Neural progenitor cell (in vitro differentiated cells): ENCODE results near the gene ALG12. TPM values are rescaled to one million over a fixed set of nuclear protein-coding genes. Genes with fewer than 3 reads are reported as not detected.
A peak's percentile ranks its signal among the peaks of the same experiment; 100 is the strongest.

Source experiments
- DNase-seq: peaks from one replicate; pipeline ENCODE4 v3.0.0-alpha.2; 2016; ENCODE audit warnings: low spot score
- H2AFZ ChIP-seq: fragments of 200-600 bp; sonication (generic); replicated peaks from 2 replicates; pipeline ENCODE4 v1.6.1; 2016; ENCODE audit warnings: antibody characterized with exemption
- H3F3A ChIP-seq: fragments of 200-600 bp; sonication (generic); 2 replicates; pipeline ENCODE4 v1.6.1; 2016; ENCODE audit warnings: antibody characterized with exemption, low read depth
- H3K27ac ChIP-seq: fragments of 200-600 bp; sonication (generic); 2 replicates; pipeline ENCODE4 v1.5.1; 2016; ENCODE audit warnings: mild to moderate bottlenecking
- H3K27me3 ChIP-seq: fragments of 200-600 bp; sonication (generic); 2 replicates; pipeline ENCODE4 v1.6.1; 2016; ENCODE audit warnings: mild to moderate bottlenecking, moderate library complexity
- H3K36me3 ChIP-seq: fragments of 200-600 bp; sonication (generic); 2 replicates; pipeline ENCODE4 v1.5.1; 2016
- H3K4me1 ChIP-seq: fragments of 200-600 bp; sonication (generic); 2 replicates; pipeline ENCODE4 v1.6.1; 2016; ENCODE audit warnings: mixed run types
- H3K4me2 ChIP-seq: fragments of 200-600 bp; sonication (generic); 2 replicates; pipeline ENCODE4 v1.6.1; 2016
- H3K4me3 ChIP-seq: fragments of 200-600 bp; sonication (generic); 2 replicates; pipeline ENCODE4 v1.5.1; 2016
- H3K79me2 ChIP-seq: fragments of 200-600 bp; sonication (generic); 2 replicates; pipeline ENCODE4 v1.6.1; 2016; ENCODE audit warnings: low read depth
- H3K9ac ChIP-seq: fragments of 200-600 bp; sonication (generic); 2 replicates; pipeline ENCODE4 v1.6.1; 2016
- H3K9me3 ChIP-seq: fragments of 200-600 bp; sonication (generic); 2 replicates; pipeline ENCODE4 v1.5.1; 2016; ENCODE audit warnings: low read depth
- H4K20me1 ChIP-seq: fragments of 200-600 bp; sonication (generic); 2 replicates; pipeline ENCODE4 v1.6.1; 2016; ENCODE audit warnings: low read depth
- H3K27ac Mint-ChIP-seq: 3 replicates; pipeline ENCODE4 v1.8.0; 2021; ENCODE audit warnings: mixed read lengths
- H3K27me3 Mint-ChIP-seq: 2 replicates; pipeline ENCODE4 v1.8.0; 2022; ENCODE audit warnings: low read depth, mild to moderate bottlenecking, inconsistent platforms, moderate library complexity, mixed read lengths; ENCODE audit not compliant: insufficient read depth
- H3K36me3 Mint-ChIP-seq: 3 replicates; pipeline ENCODE4 v1.8.0; 2021; ENCODE audit warnings: mixed read lengths
- H3K4me1 Mint-ChIP-seq: 3 replicates; pipeline ENCODE4 v1.8.0; 2021; ENCODE audit warnings: mixed read lengths
- H3K4me3 Mint-ChIP-seq: 3 replicates; pipeline ENCODE4 v1.8.0; 2021; ENCODE audit warnings: mild to moderate bottlenecking, moderate library complexity, mixed read lengths
- H3K9me3 Mint-ChIP-seq: 3 replicates; pipeline ENCODE4 v1.8.0; 2020; ENCODE audit warnings: mixed read lengths
- CTCF ChIP-seq: fragments of 200-600 bp; sonication (generic); IDR thresholded peaks from 2 replicates; pipeline ENCODE4 v1.5.1; 2017; ENCODE audit warnings: antibody characterized with exemption, mild to moderate bottlenecking
- EZH2 ChIP-seq: fragments of 200-600 bp; sonication (generic); IDR thresholded peaks from 2 replicates; pipeline ENCODE4 v1.6.1; 2017; ENCODE audit warnings: antibody characterized with exemption, mild to moderate bottlenecking, moderate library complexity
- EZH2phosphoT487 ChIP-seq: fragments of 200-600 bp; sonication (generic); IDR thresholded peaks from 2 replicates; pipeline ENCODE4 v1.6.1; 2017; ENCODE audit warnings: antibody characterized with exemption
- total RNA-seq: library from RNA; depleted of rRNA; stranded (reverse); fragments of >200 nt; gene quantifications from 2 replicates; pipeline ENCODE4 v1.2.3, GENCODE V29; 2015; ENCODE audit warnings: low replicate concordance

ALG12 gene
- total RNA-seq, 1 donor from 2014 or later, result 4.9 TPM

- no peaks in the 10 kb centered on the region for H3F3A ChIP-seq
- peaks cover 4% of the 10 kb centered on the region for H3K27me3 ChIP-seq
- H3K4me2 ChIP-seq, result no peak overlapping the region
- Mint-ChIP-seq H3K27ac (no peak overlapping the region), H3K4me1 (peaks cover 17% of the 10 kb centered on the region), H3K9me3 (peaks cover 3% of the 10 kb centered on the region), H3K27me3 (peaks cover 8% of the 10 kb centered on the region), H3K36me3 (no peaks in the 10 kb centered on the region), H3K4me3 (no peak overlapping the region)
- TF ChIP-seq EZH2phosphoT487 (no peak), EZH2 (no peak), CTCF (no peak)
- peaks cover 1% of the 10 kb centered on the region for H4K20me1 ChIP-seq
- H3K9ac ChIP-seq, result no peak overlapping the region
- no peaks in the 10 kb centered on the region for H3K36me3 ChIP-seq
- no peak overlapping the region for H3K27ac ChIP-seq
- H3K4me3 ChIP-seq, result no peak overlapping the region
- DNase-seq, result no peak
- H3K4me1 ChIP-seq, result peaks cover 9% of the 10 kb centered on the region
- no peaks in the 10 kb centered on the region for H3K79me2 ChIP-seq
- no peak overlapping the region for H2AFZ ChIP-seq
- no peaks in the 10 kb centered on the region for H3K9me3 ChIP-seq
These were observed 23.5 kb upstream of the ALG12 start for GRCh38 chr22:49941507-49942316.

GRCh38 chr22:49938565-49939136 is 20.4 kb upstream of the ALG12 start:
- TF ChIP-seq EZH2phosphoT487 (no peak), CTCF (no peak), EZH2 (no peak)
- Histone ChIP-seq H3K4me3 (no peak overlapping the region), H3K4me2 (no peak overlapping the region), H3K27ac (no peak overlapping the region), H3K36me3 (no peaks in the 10 kb centered on the region), H4K20me1 (peaks cover 3% of the 10 kb centered on the region), H3K9me3 (no peaks in the 10 kb centered on the region), H3K27me3 (peaks cover 22% of the 10 kb centered on the region), H2AFZ (no peak overlapping the region), H3K79me2 (no peaks in the 10 kb centered on the region), H3K4me1 (peaks cover 15% of the 10 kb centered on the region), H3K9ac (no peak overlapping the region), H3F3A (peaks cover 2% of the 10 kb centered on the region)
- no peak for DNase-seq
- Mint-ChIP-seq H3K27ac (no peak overlapping the region), H3K36me3 (no peaks in the 10 kb centered on the region), H3K9me3 (peaks cover 3% of the 10 kb centered on the region), H3K4me1 (peaks cover 10% of the 10 kb centered on the region), H3K4me3 (no peak overlapping the region), H3K27me3 (peaks cover 9% of the 10 kb centered on the region)

GRCh38 chr22:49937758-49938564 is 19.7 kb upstream of the ALG12 start:
- no peak for TF ChIP-seq CTCF
- TF ChIP-seq EZH2phosphoT487, result no peak
- TF ChIP-seq EZH2, result no peak
- H3K4me3 Mint-ChIP-seq, result peak overlapping the region; percentile 55
- no peak for DNase-seq
- Histone ChIP-seq H3K4me1 (peaks cover 15% of the 10 kb centered on the region), H4K20me1 (peaks cover 3% of the 10 kb centered on the region), H3K27me3 (peaks cover 22% of the 10 kb centered on the region), H3F3A (peaks cover 4% of the 10 kb centered on the region), H3K27ac (no peak overlapping the region), H3K4me3 (no peak overlapping the region), H3K79me2 (no peaks in the 10 kb centered on the region), H3K36me3 (no peaks in the 10 kb centered on the region), H2AFZ (no peak overlapping the region), H3K9me3 (no peaks in the 10 kb centered on the region), H3K4me2 (no peak overlapping the region), H3K9ac (no peak overlapping the region)
- H3K27me3 Mint-ChIP-seq, result peaks cover 9% of the 10 kb centered on the region
- peaks cover 3% of the 10 kb centered on the region for H3K9me3 Mint-ChIP-seq
- no peak overlapping the region for H3K27ac Mint-ChIP-seq
- H3K36me3 Mint-ChIP-seq, result no peaks in the 10 kb centered on the region
- H3K4me1 Mint-ChIP-seq, result peaks cover 16% of the 10 kb centered on the region
